ENCODE measurements around the gene HPCAL1.
"Not testable (repeated sequence)": the region's sequence is repeated elsewhere in the genome, so short reads cannot be mapped to it uniquely, and the experiment has no call there.

The HPCAL1 gene

GRCh38 chr2:10442469-10443126, 139.9 kb downstream of the HPCAL1 start:
- not testable (repeated sequence) for DNase-seq (ENCODE audit: low spot score)

GRCh38 chr2:10444463-10444862, 141.8 kb downstream of the HPCAL1 start:
- peak; percentile 78 for DNase-seq (ENCODE audit: low spot score)

GRCh38 chr2:10446631-10447030, 143.9 kb downstream of the HPCAL1 start:
- DNase-seq (ENCODE audit: low spot score): peak; percentile 41

- DNase-seq (ENCODE audit: low spot score): peak; percentile 54
Measured at GRCh38 chr2:10447300-10447894, 144.7 kb downstream of the HPCAL1 start.

GRCh38 chr2:10447895-10448575, 145.3 kb downstream of the HPCAL1 start, which contains the start of gene ODC1:
Gene ODC1, minus strand, starts transcription at chr2:10448327. Its CDS starts 3,295 bp downstream, at chr2:10445032.
- peak; percentile 96 for DNase-seq (ENCODE audit: low spot score)

GRCh38 chr2:10448576-10449485, 146.1 kb downstream of the HPCAL1 start:
- peak; percentile 95 for DNase-seq (ENCODE audit: low spot score)

- DNase-seq (ENCODE audit: low spot score): peak; percentile 74
Measured at GRCh38 chr2:10449486-10449831, 146.8 kb downstream of the HPCAL1 start.

- DNase-seq (ENCODE audit: low spot score): peak; percentile 93
Measured at GRCh38 chr2:10449838-10450691, 147.4 kb downstream of the HPCAL1 start.

- DNase-seq (ENCODE audit: low spot score): no peak
Measured at GRCh38 chr2:10451819-10452218, 149.1 kb downstream of the HPCAL1 start.

- DNase-seq (ENCODE audit: low spot score): peak; percentile 77
Measured at GRCh38 chr2:10452312-10452711, 149.6 kb downstream of the HPCAL1 start.

GRCh38 chr2:10452956-10453904, 150.5 kb downstream of the HPCAL1 start:
- DNase-seq (ENCODE audit: low spot score): no peak

- DNase-seq (ENCODE audit: low spot score): no peak
Measured at GRCh38 chr2:10453905-10454298, 151.2 kb downstream of the HPCAL1 start.

GRCh38 chr2:10454505-10454904, 151.8 kb downstream of the HPCAL1 start:
- DNase-seq (ENCODE audit: low spot score): no peak

GRCh38 chr2:10457195-10457594, 154.5 kb downstream of the HPCAL1 start:
- DNase-seq (ENCODE audit: low spot score): not testable (repeated sequence)

GRCh38 chr2:10457846-10458598, 155.3 kb downstream of the HPCAL1 start:
- DNase-seq (ENCODE audit: low spot score): peak; percentile 53

- DNase-seq (ENCODE audit: low spot score): no peak
Measured at GRCh38 chr2:10460366-10460796, 157.7 kb downstream of the HPCAL1 start.

- DNase-seq (ENCODE audit: low spot score): no peak
Measured at GRCh38 chr2:10462178-10463083, 159.7 kb downstream of the HPCAL1 start.

- DNase-seq (ENCODE audit: low spot score): no peak
Measured at GRCh38 chr2:10465910-10466309, 163.2 kb downstream of the HPCAL1 start.

Data from RKO (cell line).